ENCODE measurements around the gene MRTFB.

MRTFB gene

DNA sequence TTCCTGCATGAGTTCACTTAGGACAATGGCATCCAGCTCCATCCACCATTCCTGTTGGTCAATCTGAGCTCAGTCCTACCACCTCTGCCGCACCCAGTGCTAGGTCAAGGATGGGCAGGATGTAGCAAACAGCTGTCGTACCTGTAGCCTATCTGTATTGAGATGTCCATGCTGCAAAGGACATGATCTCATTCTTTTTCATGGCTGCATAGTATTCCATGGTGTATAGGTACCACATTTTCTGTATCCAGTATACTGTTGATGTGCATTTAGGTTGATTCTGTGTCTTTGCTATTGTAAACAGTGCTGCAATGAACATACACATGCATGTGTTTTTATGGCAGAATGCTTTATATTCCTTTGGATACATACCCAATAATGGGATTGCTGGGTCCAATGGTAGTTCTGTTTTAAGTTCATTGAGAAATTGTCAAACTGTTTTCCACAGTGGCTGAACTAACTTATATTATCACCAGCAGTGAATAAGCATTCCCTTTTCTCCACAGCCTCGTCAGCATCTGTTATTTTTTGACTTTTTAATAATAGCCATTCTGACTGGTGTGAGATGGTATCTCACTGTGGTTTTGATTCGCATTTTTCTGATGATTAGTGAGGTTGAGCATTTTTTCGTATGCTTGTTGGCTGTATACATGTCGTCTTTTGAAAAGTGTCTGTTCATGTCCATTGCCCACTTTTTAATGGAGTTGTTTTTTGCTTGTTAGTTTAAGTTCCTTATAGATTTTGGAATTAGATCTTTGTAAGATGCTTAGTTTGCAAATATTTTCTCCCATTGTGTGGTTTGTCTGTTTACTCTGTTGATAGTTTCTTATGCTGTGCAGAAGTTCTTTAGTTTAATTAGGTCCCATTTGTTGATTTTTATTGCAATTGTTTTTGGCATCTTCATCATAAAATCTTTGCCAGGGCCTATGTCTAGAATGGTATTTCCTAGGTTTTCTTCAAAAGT is 7.2 kb upstream of the MRTFB start:
- DNase-seq = no peak

DNA sequence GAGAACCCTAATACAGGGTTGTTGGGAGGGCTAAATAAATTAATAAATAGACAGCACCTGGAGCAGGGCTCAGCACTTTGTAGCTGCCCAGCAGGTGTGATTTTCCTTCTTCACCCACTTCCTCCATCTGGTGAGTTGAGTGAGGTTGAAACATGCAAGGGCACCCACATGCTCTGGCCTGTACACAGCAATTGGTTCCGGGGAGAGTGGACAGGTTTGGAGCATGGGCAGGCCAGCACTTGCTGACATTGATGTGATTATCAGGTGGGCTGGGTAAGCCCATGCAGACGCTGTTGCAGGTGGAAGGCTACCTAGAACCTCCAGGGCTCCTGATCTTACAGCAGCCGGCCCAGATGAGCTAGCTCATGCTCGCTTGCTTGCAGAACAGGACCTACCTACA is 1.3 kb upstream of the MRTFB start:
- no peak for DNase-seq

DNA sequence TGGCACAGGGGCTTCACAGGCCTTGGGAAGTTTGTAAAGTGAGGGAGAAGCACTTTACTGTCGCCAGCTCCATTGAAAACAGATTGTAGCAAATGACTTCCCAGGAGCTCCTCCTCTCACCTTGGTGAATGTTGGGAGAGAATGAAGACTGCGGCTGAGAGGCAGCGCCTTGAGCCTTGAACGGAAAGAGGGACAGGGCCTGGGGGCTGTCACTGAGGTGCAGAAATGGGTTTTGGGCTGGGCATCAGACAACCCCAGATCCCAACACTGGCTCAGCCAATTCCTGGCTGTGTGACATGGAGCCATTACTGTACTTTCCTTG is 603 bp upstream of the MRTFB start:
- DNase-seq = no peak

DNA sequence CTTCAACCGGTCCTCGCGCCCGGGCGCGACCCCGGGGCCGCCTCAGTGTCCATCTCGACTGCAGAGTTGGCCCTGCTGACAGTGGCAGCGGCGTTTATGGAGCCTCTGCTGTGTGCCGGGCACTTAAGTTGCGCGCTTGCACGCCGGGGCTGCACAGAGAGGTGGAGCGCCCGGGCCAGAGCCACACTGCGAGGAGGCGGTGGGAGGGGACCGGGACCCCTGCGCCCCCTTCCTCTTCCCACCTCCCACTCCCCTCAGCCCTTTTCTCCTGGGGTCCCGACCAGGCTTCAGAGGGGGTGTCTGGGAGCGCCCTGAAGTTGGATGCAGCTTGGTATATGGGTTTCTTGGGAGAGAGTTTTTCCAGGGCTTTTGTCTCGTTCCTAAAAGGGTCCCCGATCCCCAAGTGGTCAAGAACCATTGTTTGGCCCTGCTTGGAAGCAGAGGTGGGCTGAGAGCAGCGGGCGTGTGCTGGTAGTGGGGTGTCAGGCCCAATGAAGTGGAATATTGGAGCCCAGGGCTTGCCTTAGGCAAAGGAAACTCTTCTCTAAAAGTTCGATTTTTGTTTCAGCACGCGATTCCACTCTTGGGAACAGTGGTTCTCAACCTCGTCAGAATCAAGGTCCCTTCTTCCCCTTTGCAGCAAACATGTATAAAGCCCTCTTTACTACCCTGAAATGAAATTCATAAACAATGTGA is 605 bp downstream of the MRTFB start:
- DNase-seq = no peak

DNA sequence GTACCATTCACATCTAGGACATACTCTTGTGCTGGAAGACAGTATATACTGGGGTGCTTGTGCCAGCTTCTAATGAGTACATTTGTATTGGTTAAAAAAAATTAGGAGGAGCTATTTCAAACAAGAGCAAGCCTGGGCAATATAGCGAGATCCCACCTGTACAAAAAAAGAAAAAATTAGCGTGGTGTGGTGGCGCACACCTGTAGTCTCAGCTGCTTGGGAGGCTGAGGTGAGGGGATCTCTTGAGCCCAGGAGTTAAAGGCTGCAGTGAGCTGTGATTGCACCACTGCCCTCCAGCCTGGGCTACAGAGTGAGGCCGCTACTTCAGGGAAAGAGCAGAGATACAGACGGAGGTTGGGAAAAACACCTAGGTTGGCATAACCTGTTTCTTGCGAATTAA is 1.2 kb downstream of the MRTFB start:
- no peak for DNase-seq

DNA sequence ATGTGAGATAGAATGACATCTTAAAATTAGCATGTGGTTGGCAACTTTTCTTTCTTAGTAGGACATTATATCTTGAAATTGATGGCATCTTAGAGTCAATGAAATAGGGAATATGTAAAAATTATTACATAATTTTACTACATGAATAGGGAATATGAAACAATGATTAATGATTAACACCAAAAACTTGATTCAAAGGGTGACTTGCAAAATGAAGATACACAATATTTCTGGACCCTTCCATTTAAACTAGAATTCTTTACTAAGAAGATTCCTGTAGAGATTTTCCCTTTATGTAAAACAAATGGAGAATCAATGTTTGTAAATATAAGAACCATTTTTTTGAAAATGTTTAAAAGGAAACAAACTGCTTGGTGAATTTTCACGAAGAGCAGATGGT is 3.4 kb downstream of the MRTFB start:
- DNase-seq = no peak

DNA sequence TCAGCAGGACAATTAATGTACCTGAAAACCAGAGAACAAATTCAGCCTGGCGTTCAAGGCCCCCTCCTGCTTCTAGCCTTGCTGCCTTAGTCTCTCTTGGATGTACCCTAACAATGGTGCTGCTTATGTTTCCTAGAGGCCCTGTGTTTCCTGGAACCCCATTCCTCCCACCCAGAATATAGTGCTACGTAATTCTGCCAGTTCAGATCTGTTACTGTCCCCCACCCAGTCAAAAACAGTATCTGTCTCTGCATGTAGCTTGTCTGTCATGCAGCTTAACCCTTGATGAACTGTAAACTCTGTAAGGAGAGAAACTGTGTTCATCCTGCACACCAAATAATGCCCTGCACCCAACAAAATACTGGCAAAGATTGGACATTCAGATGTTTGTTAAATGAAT is 6.8 kb downstream of the MRTFB start:
- DNase-seq = no peak

DNA sequence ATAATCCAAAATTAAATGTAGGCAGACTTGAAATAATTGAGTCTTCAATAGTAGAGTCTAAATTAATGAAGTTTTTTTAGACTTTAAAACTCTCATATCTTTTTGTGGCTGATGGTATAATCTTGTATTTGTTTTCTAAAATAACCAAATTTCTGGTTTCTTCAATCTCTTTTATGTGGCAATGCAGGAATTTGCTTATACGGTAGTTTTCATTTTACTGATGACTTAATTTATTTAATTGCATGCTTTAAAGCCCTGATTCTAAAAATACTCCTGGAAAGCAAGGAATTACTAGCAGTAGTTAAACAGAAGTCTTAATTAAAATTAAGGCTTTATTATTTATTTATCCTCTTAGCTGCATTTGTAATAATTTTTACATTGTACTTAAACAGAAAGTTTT is 15.4 kb downstream of the MRTFB start:
- DNase-seq = no peak

DNA sequence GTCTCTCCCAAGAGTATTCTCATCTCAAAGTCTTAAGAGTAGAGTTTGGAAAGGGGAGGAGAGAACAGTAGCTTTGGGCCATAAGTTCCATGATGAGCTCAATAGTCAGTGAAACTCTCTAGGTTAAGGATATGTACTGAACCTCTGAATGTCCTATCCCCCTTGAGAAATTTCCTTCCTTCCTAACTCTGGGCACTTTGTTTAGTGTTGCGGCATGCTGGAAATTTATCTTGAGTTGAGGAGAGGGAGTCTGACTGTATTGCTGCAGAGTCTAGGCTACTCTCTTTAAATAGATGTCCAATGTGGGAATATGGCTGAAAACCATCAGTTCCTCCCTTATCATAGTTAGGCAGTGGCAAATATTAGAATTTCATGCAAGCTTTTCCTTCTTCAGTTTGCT is 16.1 kb downstream of the MRTFB start:
- no peak for DNase-seq

DNA sequence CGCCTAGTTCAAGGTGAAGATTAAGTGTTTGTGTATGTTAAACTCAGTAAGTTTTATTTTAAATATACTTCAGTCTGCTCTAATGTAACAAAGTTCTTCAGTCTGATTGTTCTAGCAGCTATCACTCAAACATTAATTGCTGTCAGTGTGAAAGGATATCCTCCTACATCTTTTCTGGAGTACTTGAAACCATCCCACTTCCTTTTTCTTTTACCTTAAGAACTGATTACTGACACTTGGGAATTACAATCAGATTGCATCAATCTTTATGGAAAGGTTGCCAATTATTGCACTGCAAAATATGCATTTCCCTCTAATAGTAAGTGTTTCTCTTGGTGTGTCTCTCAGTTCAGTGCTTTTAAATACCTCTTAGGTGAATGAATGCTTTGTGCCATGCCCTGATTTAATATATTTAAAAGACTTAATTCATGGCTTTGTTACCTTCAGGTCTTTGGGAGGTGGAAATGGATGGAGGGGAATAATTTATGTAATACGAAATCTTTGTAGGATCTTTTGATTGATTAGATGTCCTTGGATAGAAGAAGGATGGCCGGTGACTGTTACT is 16.6 kb downstream of the MRTFB start:
- no peak for DNase-seq

DNA sequence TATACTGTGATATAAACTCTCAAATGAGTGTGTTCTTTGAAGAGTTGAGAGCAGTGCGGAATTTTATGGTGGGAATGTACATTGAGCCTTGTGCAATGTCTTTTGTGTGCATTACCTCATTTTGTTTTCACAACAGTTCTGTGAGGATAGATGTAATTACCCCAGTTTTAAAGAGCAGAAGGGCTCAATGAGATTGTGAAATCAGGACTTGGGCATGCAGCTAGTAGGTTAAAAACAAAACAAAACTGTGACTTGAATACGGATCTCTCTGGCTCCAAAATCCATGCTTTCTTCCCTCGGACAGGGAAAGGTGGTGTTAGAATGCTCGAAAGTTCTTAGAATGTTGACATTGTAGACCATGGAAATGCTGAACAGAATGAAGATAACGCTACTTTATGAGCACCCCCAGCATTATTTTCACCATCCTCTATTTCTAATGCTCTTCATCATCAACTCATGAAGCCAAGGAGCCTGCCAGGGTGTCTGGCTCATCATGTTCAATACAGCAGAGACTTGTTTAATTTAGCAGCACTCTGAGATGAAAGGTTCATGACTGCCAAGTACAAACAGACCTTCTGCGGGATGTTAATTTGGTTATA is 17.1 kb downstream of the MRTFB start:
- no peak for DNase-seq

DNA sequence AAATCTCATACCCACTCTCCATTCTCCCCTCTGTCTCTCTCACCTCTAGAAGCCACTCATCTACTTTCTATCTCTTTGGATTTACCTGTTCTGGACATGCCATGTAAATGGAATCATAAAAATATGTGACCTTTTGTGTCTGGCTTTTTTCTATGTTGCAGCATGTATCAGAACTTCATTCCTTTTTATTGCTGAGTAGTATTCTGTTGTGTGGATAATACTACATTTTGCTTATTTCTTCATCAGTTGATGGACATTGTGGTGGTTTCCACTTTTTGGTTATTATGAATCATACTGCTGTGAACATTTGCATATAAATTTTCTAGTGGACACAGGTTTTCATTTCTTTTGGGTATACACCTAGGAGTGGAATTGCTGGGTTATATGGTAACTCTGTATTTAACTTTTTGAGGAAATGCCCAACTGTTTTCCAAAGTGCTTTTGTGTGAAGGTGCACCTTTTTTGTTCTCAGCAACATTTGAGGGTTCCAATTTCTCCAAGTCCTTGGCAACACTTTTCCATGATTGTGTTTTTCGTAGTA is 18.2 kb downstream of the MRTFB start:
- DNase-seq = no peak

DNA sequence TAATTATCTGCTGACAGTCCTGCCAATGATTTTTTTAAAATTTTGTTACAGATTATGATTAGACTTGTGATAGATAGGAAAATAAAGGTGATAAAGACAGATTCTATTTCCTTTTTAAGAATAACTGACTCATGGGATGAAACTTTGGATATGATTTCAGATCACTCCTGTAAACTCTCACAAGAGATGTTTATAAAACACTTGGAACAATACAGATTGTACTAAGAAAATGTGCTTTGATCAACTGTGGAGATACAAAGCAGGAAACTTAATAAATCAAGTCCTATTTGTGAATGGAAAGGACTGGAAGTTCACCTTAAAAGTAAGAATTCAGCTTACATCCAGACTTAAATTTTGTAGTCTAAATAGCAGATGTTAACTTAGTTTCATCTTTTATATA is 21.4 kb downstream of the MRTFB start:
- DNase-seq = no peak

DNA sequence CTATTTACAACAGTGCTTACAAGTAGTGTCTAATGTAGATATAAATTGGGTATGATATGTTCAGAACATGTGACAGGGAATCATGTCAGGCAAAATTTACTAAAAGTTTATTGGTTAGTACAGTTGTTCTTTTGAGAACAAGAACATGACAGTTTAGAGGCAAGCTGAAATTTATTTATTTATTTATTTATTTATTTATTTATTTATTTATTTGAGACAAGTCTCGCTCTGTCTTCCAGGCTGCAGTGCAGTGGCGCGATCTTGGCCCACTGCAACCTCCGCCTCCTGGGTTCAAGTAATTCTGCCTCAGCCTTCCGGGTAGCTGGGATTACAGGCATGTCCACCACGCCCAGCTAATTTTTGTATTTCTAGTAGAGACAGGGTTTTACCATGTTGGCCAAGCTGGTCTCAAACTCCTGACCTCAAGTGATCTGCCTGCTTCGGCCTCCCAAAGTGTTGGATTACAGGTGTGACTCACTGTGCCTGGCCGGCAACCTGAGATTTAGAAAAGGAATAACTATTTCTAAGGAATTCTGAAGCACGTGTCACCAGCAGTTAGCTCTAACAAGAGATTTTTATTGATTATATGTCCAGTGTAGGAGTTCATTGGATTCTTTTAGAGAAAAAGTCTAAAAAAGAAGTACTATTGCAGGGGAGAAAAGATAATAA is 24.9 kb downstream of the MRTFB start:
- DNase-seq = no peak

DNA sequence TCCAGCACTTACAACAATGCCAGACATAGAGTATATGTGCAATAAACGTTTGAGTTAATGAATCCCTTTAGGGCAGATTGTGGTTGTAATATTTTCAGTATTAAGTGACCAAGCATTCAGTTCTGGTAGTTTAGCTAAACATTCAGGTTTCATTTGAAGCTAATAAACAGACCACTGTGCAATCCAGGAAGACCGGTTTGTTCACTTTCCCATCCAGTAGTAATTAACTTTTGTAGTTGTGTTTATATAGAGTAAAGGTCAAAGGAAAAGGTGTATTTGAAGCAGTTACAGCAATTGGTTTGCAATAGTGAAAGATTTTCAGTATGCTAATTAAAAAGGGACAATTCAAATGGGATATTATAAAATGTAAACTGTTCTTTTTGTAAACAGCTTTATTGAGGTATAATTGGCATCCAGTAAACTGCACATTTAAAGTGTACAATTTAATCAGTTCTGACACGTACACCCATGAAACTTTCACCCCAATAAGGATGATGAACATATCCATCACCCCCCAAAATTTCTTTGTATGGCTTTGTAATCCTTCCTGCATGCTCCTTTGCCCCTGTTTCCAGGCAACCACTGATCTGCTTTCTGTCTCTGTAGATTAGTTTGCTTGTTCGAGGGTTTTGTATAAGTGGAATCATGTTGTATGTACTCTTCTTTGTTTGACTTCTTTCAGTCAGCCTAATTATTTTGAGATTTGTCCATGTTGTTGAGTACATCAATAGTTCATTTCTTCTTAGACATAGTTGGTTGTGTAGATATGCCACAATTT is 26.3 kb downstream of the MRTFB start:
- peak; percentile 98 for DNase-seq

DNA sequence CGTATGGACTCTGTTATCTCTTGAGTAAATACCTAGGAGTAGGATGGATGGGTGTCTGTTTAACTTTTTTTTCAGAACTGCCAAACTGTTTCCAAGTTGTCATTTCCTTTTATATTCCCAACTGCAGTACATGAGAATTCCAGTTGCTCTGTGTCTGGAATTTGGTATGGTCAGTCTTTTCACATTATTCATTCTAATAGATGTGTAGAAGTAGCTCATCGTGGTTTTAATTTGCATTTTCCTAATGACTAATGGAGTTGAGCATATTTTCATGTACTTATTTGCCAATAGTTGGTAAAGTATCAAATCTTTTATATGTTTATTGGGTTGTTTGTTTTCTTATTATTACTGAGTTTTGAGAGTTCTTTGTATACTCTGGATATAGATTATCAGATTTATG is 27.0 kb downstream of the MRTFB start:
- DNase-seq = no peak

DNA sequence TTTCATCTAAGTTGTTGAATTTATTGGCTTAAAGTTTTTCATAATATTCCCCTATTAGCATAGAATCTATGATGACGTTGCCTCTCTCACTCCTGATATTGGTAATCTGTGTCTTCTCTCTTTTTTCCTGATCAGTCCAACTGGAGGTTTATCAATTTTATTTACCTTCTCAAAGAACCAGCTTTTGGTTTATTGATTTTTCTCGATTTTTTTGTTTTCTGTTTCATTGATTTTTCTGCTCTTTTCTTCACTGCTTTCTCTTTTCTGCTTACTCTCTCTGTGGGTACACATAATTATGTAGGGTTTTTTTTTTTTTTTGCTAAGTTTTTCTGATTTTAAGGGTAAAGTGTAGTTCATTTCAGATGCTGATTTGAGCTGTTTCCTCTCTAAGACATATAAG is 29.7 kb downstream of the MRTFB start:
- no peak for DNase-seq

DNA sequence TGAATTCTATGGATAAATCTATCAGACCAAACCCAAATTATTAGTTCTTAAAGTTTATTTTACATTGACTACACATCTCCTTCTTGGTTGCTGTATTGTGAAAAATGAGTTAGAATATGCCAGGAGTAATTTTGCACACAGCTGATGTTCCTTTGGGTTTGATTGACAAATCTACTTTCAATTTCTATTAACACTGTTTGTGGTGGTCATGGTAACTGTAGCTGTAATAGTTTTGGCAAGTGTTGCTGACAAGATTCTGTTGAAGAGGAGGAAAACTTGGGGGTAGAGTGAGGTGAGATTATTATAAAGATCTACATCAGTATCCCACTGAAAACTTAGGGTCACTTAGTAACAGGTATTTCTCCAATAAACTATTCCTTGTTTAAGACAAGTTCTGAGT is 30.3 kb downstream of the MRTFB start:
- DNase-seq = no peak

DNA sequence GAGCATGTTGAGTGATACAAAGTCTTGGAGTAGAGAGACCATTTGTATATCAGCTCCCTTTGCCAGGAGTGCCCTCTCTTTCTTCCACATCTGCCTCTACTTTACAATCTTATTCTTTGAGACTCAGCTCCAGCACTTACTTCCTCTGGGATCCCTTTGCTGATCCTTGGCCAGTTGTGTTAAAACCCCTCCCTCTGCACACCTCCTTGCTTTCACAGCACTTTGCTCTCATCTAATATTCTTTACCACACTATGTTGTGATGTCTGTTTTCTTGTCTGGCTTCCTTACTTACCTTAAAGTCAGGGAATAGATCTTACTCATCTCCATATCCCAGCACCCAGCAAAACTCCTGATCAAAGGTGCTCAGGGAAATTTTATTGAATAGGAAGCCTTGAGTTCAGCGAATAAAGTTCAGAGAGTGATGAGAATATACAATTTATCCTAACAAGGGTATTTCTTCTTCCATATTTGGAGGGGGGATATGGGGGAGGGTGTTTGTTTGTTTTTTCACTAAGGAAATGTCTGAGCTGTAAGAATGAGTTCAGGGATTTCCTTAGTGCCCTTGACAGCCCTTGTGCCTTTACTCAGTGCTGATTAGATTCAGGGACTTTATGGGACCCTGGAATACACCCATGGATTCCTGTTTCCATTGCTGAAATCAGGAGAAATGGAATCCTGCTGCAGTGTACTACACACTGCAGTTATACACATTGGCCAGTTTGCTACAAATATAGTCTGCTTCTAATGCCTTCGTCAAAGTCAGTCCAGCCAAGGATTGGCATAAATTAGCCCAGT is 32.0 kb downstream of the MRTFB start:
- DNase-seq = no peak

DNA sequence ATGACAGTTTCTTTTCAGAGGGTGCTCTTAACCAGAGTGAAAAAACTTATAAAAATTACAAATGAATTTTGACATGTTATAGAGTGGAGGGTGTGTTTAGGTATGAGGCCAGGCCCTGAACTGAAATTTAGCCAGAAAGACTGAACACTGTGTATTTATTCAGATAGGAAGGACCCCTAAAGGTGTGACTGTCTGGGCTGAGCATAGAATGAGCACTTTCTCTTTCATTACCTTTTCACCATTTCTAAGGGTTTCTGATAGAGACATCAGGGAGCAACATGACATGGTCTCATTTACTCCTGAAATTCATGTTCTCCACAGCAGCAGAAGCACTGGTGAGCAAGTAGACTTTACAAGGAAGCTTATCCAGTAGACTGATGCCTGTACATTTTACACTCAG is 32.9 kb downstream of the MRTFB start:
- DNase-seq = no peak

DNA sequence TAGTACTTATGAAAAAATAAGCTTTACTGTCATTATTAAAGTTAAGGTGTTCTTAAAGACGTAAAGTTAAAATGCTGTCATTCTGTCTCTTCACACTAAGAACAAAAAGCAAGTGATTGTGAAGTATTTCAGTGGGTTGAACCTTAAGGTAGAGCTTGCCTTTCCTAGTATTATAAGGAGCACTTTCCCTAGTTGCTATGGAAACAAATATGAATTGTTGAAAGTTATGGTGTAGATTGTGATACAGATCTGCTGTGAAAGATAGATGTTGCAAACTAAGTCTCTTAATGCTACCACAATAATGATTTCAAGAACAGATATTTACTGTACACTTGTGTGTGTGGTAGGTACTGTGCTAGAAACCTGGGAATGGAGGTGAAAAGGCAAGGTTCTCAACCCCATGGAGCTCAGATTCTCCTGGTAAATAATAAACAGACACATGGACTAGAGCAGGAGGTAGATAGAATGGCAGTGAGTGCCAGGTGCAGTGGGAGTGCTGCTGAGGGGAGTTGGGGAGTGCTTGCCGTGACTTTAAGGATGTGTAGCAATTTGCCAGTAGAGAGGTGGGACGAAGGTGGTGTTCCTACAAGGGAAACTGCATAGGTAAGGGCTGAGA is 34.7 kb downstream of the MRTFB start:
- DNase-seq = no peak

All from NCI-H748 treated with DMSO at 0.1 percent for 48 hours (cell line).